Loucy (cell line): ENCODE data around the gene TIAM1.
A peak's percentile ranks its signal among the peaks of the same experiment; 100 is the strongest.

ENCODE experiments used
- H2AFZ ChIP-seq: fragments of 200-600 bp; sonication (generic); 2 replicates; pipeline ENCODE4 v1.6.0; 2016; ENCODE audit warnings: antibody characterized with exemption, mild to moderate bottlenecking, low read length, moderate library complexity
- H3F3A ChIP-seq: fragments of 200-600 bp; 2 replicates; pipeline ENCODE4 v1.6.0; 2016; ENCODE audit warnings: antibody characterized with exemption, low read depth, mild to moderate bottlenecking
- H3K27me3 ChIP-seq: fragments of 200-600 bp; sonication (generic); 2 replicates; pipeline ENCODE4 v1.6.1; 2014; ENCODE audit warnings: low read length, mild to moderate bottlenecking; ENCODE audit not compliant: insufficient read depth, poor library complexity, severe bottlenecking
- H3K36me3 ChIP-seq: fragments of 200-600 bp; sonication (generic); 2 replicates; pipeline ENCODE4 v1.6.1; 2016; ENCODE audit warnings: low read length; ENCODE audit not compliant: insufficient read depth
- H3K4me1 ChIP-seq: fragments of 200-600 bp; sonication (generic); 2 replicates; pipeline ENCODE4 v1.5.1; 2014; ENCODE audit warnings: low read length, mild to moderate bottlenecking; ENCODE audit not compliant: insufficient read depth, poor library complexity, severe bottlenecking
- H3K4me2 ChIP-seq: fragments of 200-600 bp; sonication (generic); 2 replicates; pipeline ENCODE4 v1.6.0; 2014; ENCODE audit warnings: antibody characterized with exemption, low read length, low read depth, mild to moderate bottlenecking; ENCODE audit not compliant: poor library complexity, severe bottlenecking
- H3K4me3 ChIP-seq: fragments of 200-600 bp; sonication (generic); 2 replicates; pipeline ENCODE4 v1.5.1; 2014; ENCODE audit warnings: low read length, mild to moderate bottlenecking, mixed read lengths; ENCODE audit not compliant: poor library complexity, severe bottlenecking
- H3K79me2 ChIP-seq: fragments of 200-600 bp; sonication (generic); 2 replicates; pipeline ENCODE4 v1.6.1; 2014; ENCODE audit warnings: low read length; ENCODE audit not compliant: insufficient read depth
- H3K9ac ChIP-seq: fragments of 200-600 bp; sonication (generic); 2 replicates; pipeline ENCODE4 v1.6.0; 2014; ENCODE audit warnings: mild to moderate bottlenecking, low read depth, low read length, moderate library complexity; ENCODE audit not compliant: poor library complexity, severe bottlenecking
- H3K9me2 ChIP-seq: fragments of 200-600 bp; sonication (generic); replicated peaks from 2 replicates; pipeline ENCODE4 v1.6.1; 2016; ENCODE audit warnings: low read depth, low read length, mixed read lengths
- H3K9me3 ChIP-seq: fragments of 200-600 bp; sonication (generic); 2 replicates; pipeline ENCODE4 v1.6.1; 2014; ENCODE audit warnings: mild to moderate bottlenecking, antibody characterized with exemption, low read length, low read depth; ENCODE audit not compliant: insufficient read depth
- H4K20me1 ChIP-seq: fragments of 200-600 bp; sonication (generic); 2 replicates; pipeline ENCODE4 v1.6.0; 2014; ENCODE audit warnings: antibody characterized with exemption, low read length, mild to moderate bottlenecking; ENCODE audit not compliant: insufficient read depth, poor library complexity, severe bottlenecking
- CTCF ChIP-seq: fragments of 200-600 bp; sonication (generic); conservative IDR thresholded peaks from 2 replicates; pipeline ENCODE4 v1.5.1; 2014; ENCODE audit warnings: mild to moderate bottlenecking, antibody characterized with exemption, low read length
- EZH2phosphoT487 ChIP-seq: fragments of 200-600 bp; IDR thresholded peaks from 2 replicates; pipeline ENCODE4 v1.6.1; 2018; ENCODE audit warnings: antibody characterized with exemption, mild to moderate bottlenecking, moderate library complexity, borderline replicate concordance

Gene TIAM1

DNA sequence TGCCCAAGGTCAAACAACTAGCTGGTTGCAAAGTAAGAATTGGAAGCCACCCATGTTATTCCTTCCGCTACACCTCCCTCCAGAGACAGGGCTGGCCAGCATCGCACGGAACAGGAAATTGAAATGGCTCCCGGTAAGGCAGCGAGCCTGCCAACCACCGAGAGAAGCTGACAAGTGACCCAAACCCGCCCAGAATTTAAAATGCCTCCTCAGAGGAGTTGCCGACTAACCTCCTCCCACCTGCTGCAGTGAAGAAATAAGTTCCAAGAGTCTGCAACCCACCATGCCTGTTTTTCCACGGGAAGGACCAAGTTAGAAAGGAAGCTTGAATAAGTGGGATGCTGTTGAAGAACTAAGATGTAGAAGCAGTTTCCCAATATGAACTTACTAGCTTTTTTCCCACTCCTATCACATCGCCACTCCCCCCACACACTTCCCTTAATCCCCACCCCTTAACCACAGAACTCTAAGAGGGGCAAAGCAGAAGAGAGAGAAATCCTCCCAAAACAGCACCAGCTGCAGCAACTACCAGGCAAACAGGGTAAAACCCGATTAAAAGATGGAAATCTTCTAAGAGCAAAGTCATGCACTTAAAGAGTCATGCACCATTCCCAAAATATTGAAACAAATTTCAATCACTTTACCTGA is 78.6 kb downstream of the TIAM1 start:
- Histone ChIP-seq H3K9me3 (no peaks in the 10 kb centered on the region), H4K20me1 (no peaks in the 10 kb centered on the region), H3K4me2 (no peak overlapping the region), H3K9ac (no peak overlapping the region), H3F3A (no peaks in the 10 kb centered on the region), H3K4me3 (no peak overlapping the region), H3K79me2 (no peaks in the 10 kb centered on the region), H3K27me3 (no peaks in the 10 kb centered on the region), H2AFZ (no peak overlapping the region), H3K9me2 (no peaks in the 10 kb centered on the region), H3K36me3 (no peaks in the 10 kb centered on the region; the same call in 1 of the 2 replicates), H3K4me1 (peaks cover 33% of the 10 kb centered on the region)
- no peak for TF ChIP-seq EZH2phosphoT487
- no peak for TF ChIP-seq CTCF

DNA sequence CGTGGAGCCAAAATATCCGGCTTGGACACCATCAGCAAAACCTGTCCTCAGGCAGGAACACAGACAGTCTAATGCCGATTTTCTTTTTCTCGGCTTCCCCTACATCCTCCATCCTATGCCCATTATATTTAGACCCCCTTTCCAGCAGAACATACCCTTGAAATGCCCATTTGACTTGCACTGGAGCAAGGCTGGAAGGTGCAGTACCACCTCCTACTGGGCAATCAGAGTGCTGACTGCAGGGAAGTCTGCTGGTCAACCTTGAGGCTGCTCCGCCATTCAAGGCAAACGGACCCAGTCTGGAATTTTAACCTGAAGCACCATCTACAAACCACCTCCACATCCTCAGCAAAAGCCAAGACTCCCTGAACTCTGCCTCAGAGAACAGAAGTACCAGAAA is 79.5 kb downstream of the TIAM1 start:
- H3K9ac ChIP-seq = no peak overlapping the region
- no peaks in the 10 kb centered on the region for H3F3A ChIP-seq
- no peak overlapping the region for H3K4me3 ChIP-seq
- H3K36me3 ChIP-seq = no peaks in the 10 kb centered on the region; the same call in 1 of the 2 replicates
- H3K4me2 ChIP-seq = no peak overlapping the region
- no peaks in the 10 kb centered on the region for H3K9me2 ChIP-seq
- peaks cover 29% of the 10 kb centered on the region for H3K4me1 ChIP-seq
- H3K27me3 ChIP-seq = no peaks in the 10 kb centered on the region
- TF ChIP-seq EZH2phosphoT487 = no peak
- TF ChIP-seq CTCF = peak; percentile 36
- H3K9me3 ChIP-seq = no peaks in the 10 kb centered on the region
- H3K79me2 ChIP-seq = no peaks in the 10 kb centered on the region
- H4K20me1 ChIP-seq = no peaks in the 10 kb centered on the region
- H2AFZ ChIP-seq = no peak overlapping the region

GRCh38 chr21:31262728-31263127 is 81.3 kb downstream of the TIAM1 start:
- H3K4me3 ChIP-seq = no peak overlapping the region
- no peaks in the 10 kb centered on the region for H3K27me3 ChIP-seq
- no peak overlapping the region for H3K4me2 ChIP-seq
- H3K9me2 ChIP-seq = no peaks in the 10 kb centered on the region
- TF ChIP-seq CTCF (no peak), EZH2phosphoT487 (no peak)
- H3K9me3 ChIP-seq = no peaks in the 10 kb centered on the region
- H2AFZ ChIP-seq = no peak overlapping the region
- H4K20me1 ChIP-seq = no peaks in the 10 kb centered on the region
- H3K4me1 ChIP-seq = peaks cover 12% of the 10 kb centered on the region
- no peaks in the 10 kb centered on the region for H3K79me2 ChIP-seq
- H3K9ac ChIP-seq = no peak overlapping the region
- no peaks in the 10 kb centered on the region; the same call in 1 of the 2 replicates for H3K36me3 ChIP-seq
- no peaks in the 10 kb centered on the region for H3F3A ChIP-seq
